Loucy (cell line): ENCODE results near the gene TASP1.
"Not testable (repeated sequence)": the region's sequence is repeated elsewhere in the genome, so short reads cannot be mapped to it uniquely, and the experiment has no call there.

ENCODE experiments used
- H2AFZ ChIP-seq: fragments of 200-600 bp; sonication (generic); 2 replicates; pipeline ENCODE4 v1.6.0; 2016; ENCODE audit warnings: antibody characterized with exemption, mild to moderate bottlenecking, low read length, moderate library complexity
- H3F3A ChIP-seq: fragments of 200-600 bp; 2 replicates; pipeline ENCODE4 v1.6.0; 2016; ENCODE audit warnings: antibody characterized with exemption, low read depth, mild to moderate bottlenecking
- H3K27me3 ChIP-seq: fragments of 200-600 bp; sonication (generic); 2 replicates; pipeline ENCODE4 v1.6.1; 2014; ENCODE audit warnings: low read length, mild to moderate bottlenecking; ENCODE audit not compliant: insufficient read depth, poor library complexity, severe bottlenecking
- H3K36me3 ChIP-seq: fragments of 200-600 bp; sonication (generic); 2 replicates; pipeline ENCODE4 v1.6.1; 2016; ENCODE audit warnings: low read length; ENCODE audit not compliant: insufficient read depth
- H3K4me1 ChIP-seq: fragments of 200-600 bp; sonication (generic); 2 replicates; pipeline ENCODE4 v1.5.1; 2014; ENCODE audit warnings: low read length, mild to moderate bottlenecking; ENCODE audit not compliant: insufficient read depth, poor library complexity, severe bottlenecking
- H3K4me2 ChIP-seq: fragments of 200-600 bp; sonication (generic); 2 replicates; pipeline ENCODE4 v1.6.0; 2014; ENCODE audit warnings: antibody characterized with exemption, low read length, low read depth, mild to moderate bottlenecking; ENCODE audit not compliant: poor library complexity, severe bottlenecking
- H3K4me3 ChIP-seq: fragments of 200-600 bp; sonication (generic); 2 replicates; pipeline ENCODE4 v1.5.1; 2014; ENCODE audit warnings: low read length, mild to moderate bottlenecking, mixed read lengths; ENCODE audit not compliant: poor library complexity, severe bottlenecking
- H3K79me2 ChIP-seq: fragments of 200-600 bp; sonication (generic); 2 replicates; pipeline ENCODE4 v1.6.1; 2014; ENCODE audit warnings: low read length; ENCODE audit not compliant: insufficient read depth
- H3K9ac ChIP-seq: fragments of 200-600 bp; sonication (generic); 2 replicates; pipeline ENCODE4 v1.6.0; 2014; ENCODE audit warnings: mild to moderate bottlenecking, low read depth, low read length, moderate library complexity; ENCODE audit not compliant: poor library complexity, severe bottlenecking
- H3K9me2 ChIP-seq: fragments of 200-600 bp; sonication (generic); replicated peaks from 2 replicates; pipeline ENCODE4 v1.6.1; 2016; ENCODE audit warnings: low read depth, low read length, mixed read lengths
- H3K9me3 ChIP-seq: fragments of 200-600 bp; sonication (generic); 2 replicates; pipeline ENCODE4 v1.6.1; 2014; ENCODE audit warnings: mild to moderate bottlenecking, antibody characterized with exemption, low read length, low read depth; ENCODE audit not compliant: insufficient read depth
- H4K20me1 ChIP-seq: fragments of 200-600 bp; sonication (generic); 2 replicates; pipeline ENCODE4 v1.6.0; 2014; ENCODE audit warnings: antibody characterized with exemption, low read length, mild to moderate bottlenecking; ENCODE audit not compliant: insufficient read depth, poor library complexity, severe bottlenecking
- CTCF ChIP-seq: fragments of 200-600 bp; sonication (generic); conservative IDR thresholded peaks from 2 replicates; pipeline ENCODE4 v1.5.1; 2014; ENCODE audit warnings: mild to moderate bottlenecking, antibody characterized with exemption, low read length
- EZH2phosphoT487 ChIP-seq: fragments of 200-600 bp; IDR thresholded peaks from 2 replicates; pipeline ENCODE4 v1.6.1; 2018; ENCODE audit warnings: antibody characterized with exemption, mild to moderate bottlenecking, moderate library complexity, borderline replicate concordance

The TASP1 gene

GRCh38 chr20:13608066-13608465 lies 30.7 kb downstream of the TASP1 start:
- no peak overlapping the region for H3K9ac ChIP-seq
- H3K9me3 ChIP-seq: no peaks in the 10 kb centered on the region
- H3F3A ChIP-seq: no peaks in the 10 kb centered on the region
- no peaks in the 10 kb centered on the region for H3K9me2 ChIP-seq
- H3K4me3 ChIP-seq: no peak overlapping the region
- H3K79me2 ChIP-seq: no peaks in the 10 kb centered on the region
- TF ChIP-seq EZH2phosphoT487 (no peak), CTCF (no peak)
- no peaks in the 10 kb centered on the region for H4K20me1 ChIP-seq
- H2AFZ ChIP-seq: no peak overlapping the region
- 0 out of 2 replicates have a peak, but pooled peaks cover 2% of the 10 kb centered on the region for H3K36me3 ChIP-seq
- no peaks in the 10 kb centered on the region for H3K27me3 ChIP-seq
- H3K4me2 ChIP-seq: no peak overlapping the region
- no peaks in the 10 kb centered on the region for H3K4me1 ChIP-seq

GRCh38 chr20:13593423-13593822 lies 45.3 kb downstream of the TASP1 start:
- not testable (repeated sequence) for H3K36me3 ChIP-seq, H3K27me3 ChIP-seq, H4K20me1 ChIP-seq, H3K79me2 ChIP-seq, H3K9me2 ChIP-seq, H3K4me1 ChIP-seq, H2AFZ ChIP-seq, H3K9me3 ChIP-seq, H3F3A ChIP-seq, H3K4me3 ChIP-seq, H3K4me2 ChIP-seq, H3K9ac ChIP-seq

GRCh38 chr20:13588049-13588448 lies 50.7 kb downstream of the TASP1 start:
- H3K9ac ChIP-seq: no peak overlapping the region
- H3K4me1 ChIP-seq: no peaks in the 10 kb centered on the region
- no peak overlapping the region for H3K4me3 ChIP-seq
- no peaks in the 10 kb centered on the region for H3K27me3 ChIP-seq
- no peaks in the 10 kb centered on the region for H3K79me2 ChIP-seq
- peaks cover 10% of the 10 kb centered on the region; the same call in 1 of the 2 replicates for H3K9me3 ChIP-seq
- no peak overlapping the region for H3K4me2 ChIP-seq
- no peaks in the 10 kb centered on the region for H4K20me1 ChIP-seq
- H2AFZ ChIP-seq: no peak overlapping the region
- H3K9me2 ChIP-seq: no peaks in the 10 kb centered on the region
- peaks cover 17% of the 10 kb centered on the region for H3K36me3 ChIP-seq
- TF ChIP-seq EZH2phosphoT487 (no peak), CTCF (no peak)
- no peaks in the 10 kb centered on the region for H3F3A ChIP-seq

- peaks cover 10% of the 10 kb centered on the region; the same call in 1 of the 2 replicates for H3K9me3 ChIP-seq
- peaks cover 23% of the 10 kb centered on the region for H3K36me3 ChIP-seq
- no peak overlapping the region for H3K4me2 ChIP-seq
- no peaks in the 10 kb centered on the region for H3F3A ChIP-seq
- no peak for TF ChIP-seq CTCF
- no peak for TF ChIP-seq EZH2phosphoT487
- no peaks in the 10 kb centered on the region for H3K4me1 ChIP-seq
- H3K9me2 ChIP-seq: no peaks in the 10 kb centered on the region
- no peak overlapping the region for H3K9ac ChIP-seq
- H3K4me3 ChIP-seq: no peak overlapping the region
- H2AFZ ChIP-seq: no peak overlapping the region
- no peaks in the 10 kb centered on the region for H4K20me1 ChIP-seq
- H3K79me2 ChIP-seq: no peaks in the 10 kb centered on the region
- H3K27me3 ChIP-seq: no peaks in the 10 kb centered on the region
Observed at GRCh38 chr20:13587370-13587769, 51.4 kb downstream of the TASP1 start.
